Measurements from ENCODE around the gene QTRT2.

Gene QTRT2

GRCh38 chr3:114103181-114103580 lies 46.6 kb downstream of the QTRT2 start:
- 95% methylated on average over 27 of the region's 27 CpGs for WGBS
- no peaks in the 10 kb centered on the region for H3K27me3 ChIP-seq (ENCODE audit: insufficient read depth, low read length)
- H3K4me3 ChIP-seq (ENCODE audit: low read length): no peak overlapping the region
- H3K9me3 ChIP-seq (ENCODE audit: insufficient read depth, low read depth, low read length): no peaks in the 10 kb centered on the region
- H3K36me3 ChIP-seq (ENCODE audit: insufficient read depth, low read length): no peaks in the 10 kb centered on the region
- H3K27ac ChIP-seq (ENCODE audit: low read depth, low read length): no peak overlapping the region
- peaks cover 4% of the 10 kb centered on the region; the same call in 1 of the 2 replicates for H3K4me1 ChIP-seq (ENCODE audit: insufficient read depth, low read length)
- no peak overlapping the region for H3K9ac ChIP-seq (ENCODE audit: low read depth, low read length)

GRCh38 chr3:114103858-114104257 lies 47.3 kb downstream of the QTRT2 start:
- H3K4me3 ChIP-seq (ENCODE audit: low read length): no peak overlapping the region
- WGBS: 89% methylated on average over 4 of the region's 4 CpGs
- no peak overlapping the region for H3K27ac ChIP-seq (ENCODE audit: low read depth, low read length)
- no peaks in the 10 kb centered on the region for H3K36me3 ChIP-seq (ENCODE audit: insufficient read depth, low read length)
- no peaks in the 10 kb centered on the region for H3K27me3 ChIP-seq (ENCODE audit: insufficient read depth, low read length)
- no peak overlapping the region for H3K9ac ChIP-seq (ENCODE audit: low read depth, low read length)
- H3K4me1 ChIP-seq (ENCODE audit: insufficient read depth, low read length): peaks cover 4% of the 10 kb centered on the region; the same call in 1 of the 2 replicates
- no peaks in the 10 kb centered on the region for H3K9me3 ChIP-seq (ENCODE audit: insufficient read depth, low read depth, low read length)

DNA sequence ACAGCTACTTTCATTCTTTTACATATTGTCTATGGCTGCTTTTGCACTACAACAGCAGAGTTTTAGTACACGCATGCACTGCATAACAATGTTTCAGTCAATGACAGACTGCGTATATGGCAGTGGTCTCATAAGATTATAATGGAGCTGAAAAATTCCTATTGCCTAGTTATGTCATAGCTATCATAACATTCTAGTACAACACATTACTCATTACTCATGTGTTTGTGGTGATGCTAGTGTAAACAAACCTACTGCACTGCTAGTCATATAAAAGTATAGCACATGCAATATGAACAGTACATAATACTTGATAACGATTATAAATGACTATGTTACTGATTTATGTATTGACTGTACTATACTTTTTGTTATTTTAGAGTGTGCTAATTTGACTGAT lies 47.9 kb downstream of the QTRT2 start:
- Histone ChIP-seq H3K27me3 (ENCODE audit: insufficient read depth, low read length) (no peaks in the 10 kb centered on the region), H3K27ac (ENCODE audit: low read depth, low read length) (no peak overlapping the region), H3K9me3 (ENCODE audit: insufficient read depth, low read depth, low read length) (no peaks in the 10 kb centered on the region), H3K4me3 (ENCODE audit: low read length) (no peak overlapping the region), H3K4me1 (ENCODE audit: insufficient read depth, low read length) (peaks cover 6% of the 10 kb centered on the region), H3K36me3 (ENCODE audit: insufficient read depth, low read length) (no peaks in the 10 kb centered on the region), H3K9ac (ENCODE audit: low read depth, low read length) (no peak overlapping the region)
- 100% methylated on average over 2 of the region's 3 CpGs for WGBS

DNA sequence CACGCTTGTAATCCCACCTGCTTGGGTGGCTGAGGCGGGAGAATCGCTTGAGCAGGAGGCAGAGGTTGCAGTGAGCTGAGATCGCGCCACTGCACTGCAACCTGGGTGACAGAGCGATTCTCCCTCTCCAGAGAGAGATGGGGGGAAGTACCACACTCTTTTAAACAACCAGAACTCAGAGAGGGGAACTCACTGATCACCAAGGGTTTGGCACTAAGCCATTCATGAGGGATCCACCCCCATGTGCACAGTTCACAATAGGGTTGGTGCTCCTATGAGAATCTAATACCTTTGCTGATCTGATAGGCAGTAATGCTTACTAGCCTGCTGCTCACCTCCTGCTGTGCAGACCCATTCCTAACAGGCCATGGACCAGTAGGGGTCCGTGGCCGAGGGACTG lies 51.6 kb downstream of the QTRT2 start:
- no peaks in the 10 kb centered on the region for H3K27me3 ChIP-seq (ENCODE audit: insufficient read depth, low read length)
- no peaks in the 10 kb centered on the region for H3K9me3 ChIP-seq (ENCODE audit: insufficient read depth, low read depth, low read length)
- no peak overlapping the region for H3K27ac ChIP-seq (ENCODE audit: low read depth, low read length)
- H3K4me1 ChIP-seq (ENCODE audit: insufficient read depth, low read length): peaks cover 23% of the 10 kb centered on the region
- WGBS: 95% methylated on average over 8 of the region's 8 CpGs
- H3K36me3 ChIP-seq (ENCODE audit: insufficient read depth, low read length): no peaks in the 10 kb centered on the region
- H3K4me3 ChIP-seq (ENCODE audit: low read length): no peak overlapping the region
- H3K9ac ChIP-seq (ENCODE audit: low read depth, low read length): no peak overlapping the region

GRCh38 chr3:114110439-114110838 lies 53.9 kb downstream of the QTRT2 start:
- WGBS: 52% methylated on average over 4 of the region's 5 CpGs
- no peaks in the 10 kb centered on the region for H3K27me3 ChIP-seq (ENCODE audit: insufficient read depth, low read length)
- H3K4me3 ChIP-seq (ENCODE audit: low read length): no peak overlapping the region
- no peaks in the 10 kb centered on the region for H3K9me3 ChIP-seq (ENCODE audit: insufficient read depth, low read depth, low read length)
- no peaks in the 10 kb centered on the region for H3K36me3 ChIP-seq (ENCODE audit: insufficient read depth, low read length)
- H3K27ac ChIP-seq (ENCODE audit: low read depth, low read length): no peak overlapping the region; the same call in 1 of the 2 replicates
- peaks cover 23% of the 10 kb centered on the region for H3K4me1 ChIP-seq (ENCODE audit: insufficient read depth, low read length)
- no peak overlapping the region for H3K9ac ChIP-seq (ENCODE audit: low read depth, low read length)

GRCh38 chr3:114111060-114111770 lies 54.7 kb downstream of the QTRT2 start:
- Histone ChIP-seq H3K4me3 (ENCODE audit: low read length) (no peak overlapping the region), H3K9me3 (ENCODE audit: insufficient read depth, low read depth, low read length) (no peaks in the 10 kb centered on the region), H3K36me3 (ENCODE audit: insufficient read depth, low read length) (no peaks in the 10 kb centered on the region), H3K27me3 (ENCODE audit: insufficient read depth, low read length) (no peaks in the 10 kb centered on the region), H3K9ac (ENCODE audit: low read depth, low read length) (no peak overlapping the region), H3K4me1 (ENCODE audit: insufficient read depth, low read length) (peaks cover 23% of the 10 kb centered on the region), H3K27ac (ENCODE audit: low read depth, low read length) (no peak overlapping the region)
- WGBS: 89% methylated on average over 3 of the region's 3 CpGs

DNA sequence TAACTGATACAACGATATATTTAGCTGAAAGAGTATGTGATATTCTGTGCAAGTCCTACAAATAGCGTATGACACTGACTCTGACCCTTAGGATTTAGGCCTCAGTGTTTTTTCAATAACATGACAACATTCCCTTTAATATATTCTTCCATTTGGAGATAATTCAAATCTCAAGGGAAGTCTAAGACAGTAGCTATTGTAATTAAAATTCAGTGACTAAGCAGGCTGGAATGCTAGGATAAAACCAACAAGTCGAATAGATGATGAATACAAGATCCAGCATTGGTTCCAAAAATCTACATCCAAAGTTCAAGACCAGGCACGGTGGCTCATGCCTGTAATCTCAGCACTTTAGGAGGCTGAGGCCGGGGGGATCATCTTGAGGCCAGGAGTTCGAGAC lies 56.2 kb downstream of the QTRT2 start:
- Histone ChIP-seq H3K27ac (ENCODE audit: low read depth, low read length) (no peak overlapping the region), H3K4me3 (ENCODE audit: low read length) (no peak overlapping the region), H3K9ac (ENCODE audit: low read depth, low read length) (no peak overlapping the region), H3K36me3 (ENCODE audit: insufficient read depth, low read length) (no peaks in the 10 kb centered on the region), H3K4me1 (ENCODE audit: insufficient read depth, low read length) (peaks cover 23% of the 10 kb centered on the region), H3K9me3 (ENCODE audit: insufficient read depth, low read depth, low read length) (no peaks in the 10 kb centered on the region), H3K27me3 (ENCODE audit: insufficient read depth, low read length) (no peaks in the 10 kb centered on the region)
- WGBS: 86% methylated on average over 5 of the region's 6 CpGs

GRCh38 chr3:114114719-114115118 lies 58.2 kb downstream of the QTRT2 start:
- no peaks in the 10 kb centered on the region for H3K27me3 ChIP-seq (ENCODE audit: insufficient read depth, low read length)
- WGBS: 95% methylated on average over 3 of the region's 3 CpGs
- no peak overlapping the region for H3K4me3 ChIP-seq (ENCODE audit: low read length)

DNA sequence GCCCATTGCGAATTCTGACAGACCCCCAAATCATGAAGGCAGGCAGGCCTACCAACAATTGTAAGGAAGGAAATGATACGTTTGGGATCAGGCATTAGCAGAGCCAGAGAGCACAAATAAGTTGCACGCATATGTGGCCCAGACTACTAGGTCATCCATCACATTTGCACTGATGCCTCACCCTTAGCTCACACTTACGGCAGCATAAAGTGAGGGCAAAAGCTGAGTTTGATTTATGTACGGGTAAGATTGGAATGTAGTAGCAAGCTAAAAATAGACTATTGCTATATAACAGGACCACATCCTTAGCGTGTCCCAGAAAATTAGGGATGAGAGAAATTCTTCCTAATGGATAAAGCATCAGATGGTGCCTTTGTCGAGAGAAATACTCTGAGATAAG lies 58.6 kb downstream of the QTRT2 start:
- Histone ChIP-seq H3K9me3 (ENCODE audit: insufficient read depth, low read depth, low read length) (no peaks in the 10 kb centered on the region), H3K36me3 (ENCODE audit: insufficient read depth, low read length) (no peaks in the 10 kb centered on the region), H3K27me3 (ENCODE audit: insufficient read depth, low read length) (no peaks in the 10 kb centered on the region), H3K27ac (ENCODE audit: low read depth, low read length) (no peak overlapping the region), H3K4me1 (ENCODE audit: insufficient read depth, low read length) (peaks cover 14% of the 10 kb centered on the region), H3K9ac (ENCODE audit: low read depth, low read length) (no peak overlapping the region), H3K4me3 (ENCODE audit: low read length) (no peak overlapping the region)
- 93% methylated on average over 7 of the region's 7 CpGs for WGBS

More at GRCh38 chr3:114114719-114115118, 58.2 kb downstream of the QTRT2 start:
- no peaks in the 10 kb centered on the region for H3K36me3 ChIP-seq (ENCODE audit: insufficient read depth, low read length)
- no peaks in the 10 kb centered on the region for H3K9me3 ChIP-seq (ENCODE audit: insufficient read depth, low read depth, low read length)
- H3K4me1 ChIP-seq (ENCODE audit: insufficient read depth, low read length): peaks cover 18% of the 10 kb centered on the region
- no peak overlapping the region for H3K27ac ChIP-seq (ENCODE audit: low read depth, low read length)
- no peak overlapping the region for H3K9ac ChIP-seq (ENCODE audit: low read depth, low read length)

- H3K9me3 ChIP-seq (ENCODE audit: insufficient read depth, low read depth, low read length): no peaks in the 10 kb centered on the region
- 100% methylated on average over 1 of the region's 1 CpG for WGBS
- no peak overlapping the region for H3K9ac ChIP-seq (ENCODE audit: low read depth, low read length)
- no peaks in the 10 kb centered on the region for H3K27me3 ChIP-seq (ENCODE audit: insufficient read depth, low read length)
- H3K36me3 ChIP-seq (ENCODE audit: insufficient read depth, low read length): no peaks in the 10 kb centered on the region
- no peak overlapping the region for H3K4me3 ChIP-seq (ENCODE audit: low read length)
- no peak overlapping the region for H3K27ac ChIP-seq (ENCODE audit: low read depth, low read length)
- H3K4me1 ChIP-seq (ENCODE audit: insufficient read depth, low read length): peaks cover 10% of the 10 kb centered on the region
These were observed 63.2 kb downstream of the QTRT2 start for GRCh38 chr3:114119776-114120175.

- WGBS: 94% methylated on average over 3 of the region's 3 CpGs
- no peak overlapping the region for H3K4me3 ChIP-seq (ENCODE audit: low read length)
- no peak overlapping the region for H3K27ac ChIP-seq (ENCODE audit: low read depth, low read length)
These were observed 63.7 kb downstream of the QTRT2 start for GRCh38 chr3:114120211-114120610.

More at GRCh38 chr3:114120211-114120610, 63.7 kb downstream of the QTRT2 start:
- no peaks in the 10 kb centered on the region for H3K9me3 ChIP-seq (ENCODE audit: insufficient read depth, low read depth, low read length)
- H3K36me3 ChIP-seq (ENCODE audit: insufficient read depth, low read length): no peaks in the 10 kb centered on the region
- H3K27me3 ChIP-seq (ENCODE audit: insufficient read depth, low read length): no peaks in the 10 kb centered on the region
- H3K9ac ChIP-seq (ENCODE audit: low read depth, low read length): no peak overlapping the region
- H3K4me1 ChIP-seq (ENCODE audit: insufficient read depth, low read length): peaks cover 10% of the 10 kb centered on the region
